H1 (cell line): ENCODE measurements around the gene NUPR1. TPM values are rescaled to one million over a fixed set of nuclear protein-coding genes. Genes with fewer than 3 reads are reported as not detected.

Experiments used
- ASH2L ChIP-seq: fragments of 200-600, 300-600 bp; sonication (generic); IDR thresholded peaks from one replicate; pipeline ENCODE4 v1.7.1; 2017; ENCODE audit warnings: low read length
- BACH1 ChIP-seq: IDR thresholded peaks from 2 replicates; pipeline ENCODE4 v1.6.1; 2012; ENCODE audit warnings: low read length, improper control_type of control experiment
- CHD1 ChIP-seq: IDR thresholded peaks from 2 replicates; pipeline ENCODE4 v1.6.1; 2012; ENCODE audit warnings: low read depth, low read length, improper control_type of control experiment
- EP300 ChIP-seq, 2 experiments: IDR thresholded peaks; 1 replicate in 1 of 2; 2 replicates in 1 of 2; pipeline ENCODE4 v1.6.1; 2011 to 2012; ENCODE audit warnings: low read depth in 2 of 2, low read length in 2 of 2, mild to moderate bottlenecking in 2 of 2, borderline replicate concordance in 1 of 2, inconsistent platforms in 1 of 2, moderate library complexity in 1 of 2
- JUN ChIP-seq: IDR thresholded peaks from 2 replicates; pipeline ENCODE4 v1.6.1; 2011; ENCODE audit warnings: low read depth, mild to moderate bottlenecking, improper control_type of control experiment, low read length
- POLR2A ChIP-seq, 2 experiments: IDR thresholded peaks; 1 replicate in 1 of 2; 2 replicates in 1 of 2; pipeline ENCODE4 v1.6.1; 2011; ENCODE audit warnings: low read depth in 2 of 2, low read length in 2 of 2, mild to moderate bottlenecking in 2 of 2; ENCODE audit errors: control extremely low read depth in 1 of 2
- POLR2AphosphoS5 ChIP-seq: IDR thresholded peaks from 2 replicates; pipeline ENCODE4 v1.6.1; 2011; ENCODE audit warnings: low read depth, low read length
- RNF2 ChIP-seq: fragments of 200-900, 300-1000 bp; sonication (generic); IDR thresholded peaks from 2 replicates; pipeline ENCODE4 v1.7.1; 2016; ENCODE audit warnings: borderline replicate concordance, low read depth, mild to moderate bottlenecking, antibody characterized with exemption, low read length; ENCODE audit not compliant: poor library complexity, severe bottlenecking; ENCODE audit errors: missing control alignments
- RXRA ChIP-seq: IDR thresholded peaks from 2 replicates; pipeline ENCODE4 v1.6.1; 2011; ENCODE audit warnings: low read depth, mild to moderate bottlenecking, low read length, moderate library complexity; ENCODE audit not compliant: insufficient read depth
- SAP30 ChIP-seq: fragments of 300-600 bp; sonication (generic); IDR thresholded peaks from 2 replicates; pipeline ENCODE4 v1.7.1; 2012; ENCODE audit warnings: low read length, moderate library complexity, mild to moderate bottlenecking, inconsistent platforms; ENCODE audit not compliant: insufficient read depth, insufficient replicate concordance
- TAF7 ChIP-seq: optimal IDR thresholded peaks from 2 replicates; pipeline ENCODE3; 2011; ENCODE audit warnings: low read depth, mild to moderate bottlenecking, inconsistent platforms, low read length, moderate library complexity, borderline replicate concordance
- polyA plus RNA-seq, 7 experiments: library from polyadenylated mRNA; depleted of rRNA in 3 of 7; stranded (reverse) in 5 of 7; unstranded in 2 of 7; fragments of >200 nt in 5 of 7; fragments of 200-250 nt in 2 of 7; gene quantifications; 1 replicate in 5 of 7; 2 replicates in 1 of 7; 4 replicates in 1 of 7; pipeline versions ENCODE4 v1.2.1 to v1.2.3, GENCODE V29; 2011 to 2013; ENCODE audit warnings: missing spikeins in 2 of 7, mixed read lengths in 2 of 7
- total RNA-seq: library from RNA; stranded (reverse); fragmentation: NEBNext Ultra II Directional; extraction: Animal tissue kit (Norgen Biotek cat#: 25700); gene quantifications from 2 replicates; pipeline ENCODE4 v1.2.1, GENCODE V29; 2021
- TF ChIP-seq, protein P1 (sequence below): fragments of 300-600 bp; sonication (generic); IDR thresholded peaks from 2 replicates; pipeline ENCODE4 v1.7.1; 2012; ENCODE audit warnings: low read length, moderate library complexity, mild to moderate bottlenecking, inconsistent platforms; ENCODE audit not compliant: insufficient replicate concordance

The NUPR1 gene
- total and polyA plus RNA-seq, 2 of the 8 experiments (the other 6 are each of a cell fraction or from before 2014, with no cell fraction given), result 0.17 to 0.20 TPM

DNA sequence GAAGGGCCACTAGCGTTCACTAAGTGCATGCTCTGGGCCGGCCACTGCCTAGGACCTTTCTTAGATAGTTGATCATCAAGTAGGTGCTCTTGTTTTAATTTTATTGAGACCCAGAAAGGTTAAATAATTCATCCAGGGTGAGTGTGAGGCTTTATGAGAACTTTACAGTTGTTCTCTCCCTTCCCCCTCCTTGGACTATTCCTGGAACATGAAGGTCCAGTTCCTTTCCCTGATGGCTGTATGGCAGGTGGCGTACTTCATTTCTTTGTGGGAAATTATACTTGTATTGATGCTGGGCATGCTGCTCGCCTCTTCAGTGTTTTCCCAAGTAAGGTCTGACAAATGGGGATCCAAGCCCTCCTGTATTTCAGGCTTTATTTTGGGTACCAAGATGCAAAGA lies 23.4 kb upstream of the NUPR1 start (continued):
- TF ChIP-seq, protein P1, sequence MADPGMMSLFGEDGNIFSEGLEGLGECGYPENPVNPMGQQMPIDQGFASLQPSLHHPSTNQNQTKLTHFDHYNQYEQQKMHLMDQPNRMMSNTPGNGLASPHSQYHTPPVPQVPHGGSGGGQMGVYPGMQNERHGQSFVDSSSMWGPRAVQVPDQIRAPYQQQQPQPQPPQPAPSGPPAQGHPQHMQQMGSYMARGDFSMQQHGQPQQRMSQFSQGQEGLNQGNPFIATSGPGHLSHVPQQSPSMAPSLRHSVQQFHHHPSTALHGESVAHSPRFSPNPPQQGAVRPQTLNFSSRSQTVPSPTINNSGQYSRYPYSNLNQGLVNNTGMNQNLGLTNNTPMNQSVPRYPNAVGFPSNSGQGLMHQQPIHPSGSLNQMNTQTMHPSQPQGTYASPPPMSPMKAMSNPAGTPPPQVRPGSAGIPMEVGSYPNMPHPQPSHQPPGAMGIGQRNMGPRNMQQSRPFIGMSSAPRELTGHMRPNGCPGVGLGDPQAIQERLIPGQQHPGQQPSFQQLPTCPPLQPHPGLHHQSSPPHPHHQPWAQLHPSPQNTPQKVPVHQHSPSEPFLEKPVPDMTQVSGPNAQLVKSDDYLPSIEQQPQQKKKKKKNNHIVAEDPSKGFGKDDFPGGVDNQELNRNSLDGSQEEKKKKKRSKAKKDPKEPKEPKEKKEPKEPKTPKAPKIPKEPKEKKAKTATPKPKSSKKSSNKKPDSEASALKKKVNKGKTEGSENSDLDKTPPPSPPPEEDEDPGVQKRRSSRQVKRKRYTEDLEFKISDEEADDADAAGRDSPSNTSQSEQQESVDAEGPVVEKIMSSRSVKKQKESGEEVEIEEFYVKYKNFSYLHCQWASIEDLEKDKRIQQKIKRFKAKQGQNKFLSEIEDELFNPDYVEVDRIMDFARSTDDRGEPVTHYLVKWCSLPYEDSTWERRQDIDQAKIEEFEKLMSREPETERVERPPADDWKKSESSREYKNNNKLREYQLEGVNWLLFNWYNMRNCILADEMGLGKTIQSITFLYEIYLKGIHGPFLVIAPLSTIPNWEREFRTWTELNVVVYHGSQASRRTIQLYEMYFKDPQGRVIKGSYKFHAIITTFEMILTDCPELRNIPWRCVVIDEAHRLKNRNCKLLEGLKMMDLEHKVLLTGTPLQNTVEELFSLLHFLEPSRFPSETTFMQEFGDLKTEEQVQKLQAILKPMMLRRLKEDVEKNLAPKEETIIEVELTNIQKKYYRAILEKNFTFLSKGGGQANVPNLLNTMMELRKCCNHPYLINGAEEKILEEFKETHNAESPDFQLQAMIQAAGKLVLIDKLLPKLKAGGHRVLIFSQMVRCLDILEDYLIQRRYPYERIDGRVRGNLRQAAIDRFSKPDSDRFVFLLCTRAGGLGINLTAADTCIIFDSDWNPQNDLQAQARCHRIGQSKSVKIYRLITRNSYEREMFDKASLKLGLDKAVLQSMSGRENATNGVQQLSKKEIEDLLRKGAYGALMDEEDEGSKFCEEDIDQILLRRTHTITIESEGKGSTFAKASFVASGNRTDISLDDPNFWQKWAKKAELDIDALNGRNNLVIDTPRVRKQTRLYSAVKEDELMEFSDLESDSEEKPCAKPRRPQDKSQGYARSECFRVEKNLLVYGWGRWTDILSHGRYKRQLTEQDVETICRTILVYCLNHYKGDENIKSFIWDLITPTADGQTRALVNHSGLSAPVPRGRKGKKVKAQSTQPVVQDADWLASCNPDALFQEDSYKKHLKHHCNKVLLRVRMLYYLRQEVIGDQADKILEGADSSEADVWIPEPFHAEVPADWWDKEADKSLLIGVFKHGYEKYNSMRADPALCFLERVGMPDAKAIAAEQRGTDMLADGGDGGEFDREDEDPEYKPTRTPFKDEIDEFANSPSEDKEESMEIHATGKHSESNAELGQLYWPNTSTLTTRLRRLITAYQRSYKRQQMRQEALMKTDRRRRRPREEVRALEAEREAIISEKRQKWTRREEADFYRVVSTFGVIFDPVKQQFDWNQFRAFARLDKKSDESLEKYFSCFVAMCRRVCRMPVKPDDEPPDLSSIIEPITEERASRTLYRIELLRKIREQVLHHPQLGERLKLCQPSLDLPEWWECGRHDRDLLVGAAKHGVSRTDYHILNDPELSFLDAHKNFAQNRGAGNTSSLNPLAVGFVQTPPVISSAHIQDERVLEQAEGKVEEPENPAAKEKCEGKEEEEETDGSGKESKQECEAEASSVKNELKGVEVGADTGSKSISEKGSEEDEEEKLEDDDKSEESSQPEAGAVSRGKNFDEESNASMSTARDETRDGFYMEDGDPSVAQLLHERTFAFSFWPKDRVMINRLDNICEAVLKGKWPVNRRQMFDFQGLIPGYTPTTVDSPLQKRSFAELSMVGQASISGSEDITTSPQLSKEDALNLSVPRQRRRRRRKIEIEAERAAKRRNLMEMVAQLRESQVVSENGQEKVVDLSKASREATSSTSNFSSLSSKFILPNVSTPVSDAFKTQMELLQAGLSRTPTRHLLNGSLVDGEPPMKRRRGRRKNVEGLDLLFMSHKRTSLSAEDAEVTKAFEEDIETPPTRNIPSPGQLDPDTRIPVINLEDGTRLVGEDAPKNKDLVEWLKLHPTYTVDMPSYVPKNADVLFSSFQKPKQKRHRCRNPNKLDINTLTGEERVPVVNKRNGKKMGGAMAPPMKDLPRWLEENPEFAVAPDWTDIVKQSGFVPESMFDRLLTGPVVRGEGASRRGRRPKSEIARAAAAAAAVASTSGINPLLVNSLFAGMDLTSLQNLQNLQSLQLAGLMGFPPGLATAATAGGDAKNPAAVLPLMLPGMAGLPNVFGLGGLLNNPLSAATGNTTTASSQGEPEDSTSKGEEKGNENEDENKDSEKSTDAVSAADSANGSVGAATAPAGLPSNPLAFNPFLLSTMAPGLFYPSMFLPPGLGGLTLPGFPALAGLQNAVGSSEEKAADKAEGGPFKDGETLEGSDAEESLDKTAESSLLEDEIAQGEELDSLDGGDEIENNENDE, result no peak
- no peak for TF ChIP-seq POLR2AphosphoS5
- TF ChIP-seq POLR2A (IDR thresholded peaks at IDR 0.05; ENCODE audit: control extremely low read depth in 1 of 2, low read depth in 2 of 2, low read length in 2 of 2), result no peak
- no peak for TF ChIP-seq RNF2
- no peak for TF ChIP-seq SAP30
- no peak for TF ChIP-seq RXRA
- no peak for TF ChIP-seq CHD1
- TF ChIP-seq TAF7, result no peak
- TF ChIP-seq BACH1, result no peak
- no peak for TF ChIP-seq EP300 (IDR thresholded peaks at IDR 0.05; ENCODE audit: borderline replicate concordance in 1 of 2, low read depth in 2 of 2, low read length in 2 of 2)
- TF ChIP-seq ASH2L, result no peak
- no peak for TF ChIP-seq JUN
